IPS-NIHi7 (cell line): ENCODE data around the gene LTA4H.
A peak's percentile ranks its signal among the peaks of the same experiment; 100 is the strongest.

Experiments used
- DNase-seq: peaks from one replicate; pipeline ENCODE4 v3.0.0; 2012; ENCODE audit warnings: mixed read lengths; ENCODE audit errors: extremely low spot score

The LTA4H gene

DNA sequence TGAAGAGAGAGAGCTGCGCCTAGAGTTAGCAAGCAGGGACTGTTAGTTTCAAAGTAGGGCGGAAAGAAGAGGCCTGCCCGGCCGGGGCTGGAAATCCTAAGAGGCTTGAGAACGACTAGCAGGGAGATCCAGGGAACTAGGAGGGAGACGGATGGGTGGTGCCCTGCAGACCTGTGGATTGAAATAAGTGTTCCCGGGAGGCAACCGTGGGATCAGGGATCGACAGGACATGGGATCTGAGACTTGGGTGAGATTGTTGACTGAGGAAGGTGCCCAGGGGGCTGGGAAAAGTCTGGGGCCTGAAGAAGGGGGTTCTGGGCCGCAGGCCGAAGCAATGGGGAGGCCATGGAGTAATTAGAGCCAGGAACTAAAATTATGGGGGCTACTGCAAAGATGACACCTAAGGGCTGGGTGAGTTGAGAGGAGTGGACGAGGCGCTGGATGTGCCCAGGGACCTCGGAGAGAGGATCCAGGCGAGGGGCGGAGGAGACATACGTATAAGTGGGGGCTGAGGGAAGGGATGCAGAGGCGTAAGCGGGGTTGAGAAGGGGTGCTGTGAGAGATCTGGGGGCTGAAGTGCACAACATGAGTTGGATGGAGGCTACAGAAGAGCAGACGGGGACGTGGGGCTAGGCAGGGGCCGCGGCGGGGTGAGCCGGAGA, 635 bp downstream of the LTA4H start:
- peak; percentile 52 for DNase-seq

- DNase-seq = no peak
These were observed 1.6 kb downstream of the LTA4H start for GRCh38 chr12:96033549-96034389.

GRCh38 chr12:96029826-96030225, 5.6 kb downstream of the LTA4H start:
- no peak for DNase-seq

DNA sequence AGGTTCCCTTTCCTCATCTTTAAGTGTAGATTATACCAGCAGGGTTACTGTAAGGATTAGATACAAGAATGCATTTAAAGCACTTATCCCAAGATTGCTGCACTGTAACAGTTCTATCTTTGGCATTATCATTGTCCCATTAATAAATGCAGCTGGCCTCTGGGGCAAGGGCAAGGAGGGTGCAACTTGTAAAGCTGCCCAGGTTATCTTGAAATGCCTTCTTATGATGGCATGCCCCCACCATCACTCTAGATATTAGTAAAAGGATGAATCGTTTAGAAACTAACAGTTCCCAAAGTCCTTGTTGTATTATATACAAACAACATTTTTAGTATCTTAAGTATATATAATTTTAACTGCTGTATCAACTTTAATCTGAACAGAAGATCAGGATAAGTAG, 6.8 kb downstream of the LTA4H start:
- DNase-seq = no peak

- DNase-seq = no peak
These were observed 9.1 kb downstream of the LTA4H start for GRCh38 chr12:96026331-96026730.

- no peak for DNase-seq
These were observed 9.9 kb downstream of the LTA4H start for GRCh38 chr12:96025518-96025917.

- DNase-seq = no peak
These were observed 14.9 kb downstream of the LTA4H start for GRCh38 chr12:96020314-96021003.

DNA sequence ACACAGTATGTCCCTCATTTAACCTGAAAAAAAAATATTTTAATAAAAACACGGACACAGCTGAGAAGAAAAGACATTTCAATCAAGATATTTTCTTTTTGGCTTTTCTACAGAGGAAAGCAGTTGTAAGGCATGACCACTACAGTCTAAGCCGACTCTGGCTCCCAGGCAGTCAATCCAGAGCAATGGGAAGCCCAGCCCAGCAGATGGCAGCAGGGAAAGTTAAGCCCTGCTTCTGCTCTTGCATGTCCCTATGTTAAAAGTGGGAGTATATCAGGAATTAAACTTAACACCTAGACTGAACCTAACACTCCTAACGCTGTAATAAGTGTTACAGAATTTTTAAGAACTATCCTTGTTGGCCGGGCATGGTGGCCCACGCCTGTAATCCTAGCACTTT, 19.7 kb downstream of the LTA4H start:
- peak; percentile 36 for DNase-seq

GRCh38 chr12:96014943-96015599, 20.3 kb downstream of the LTA4H start:
- no peak for DNase-seq

GRCh38 chr12:96007729-96008128, 27.7 kb downstream of the LTA4H start:
- DNase-seq = no peak

DNA sequence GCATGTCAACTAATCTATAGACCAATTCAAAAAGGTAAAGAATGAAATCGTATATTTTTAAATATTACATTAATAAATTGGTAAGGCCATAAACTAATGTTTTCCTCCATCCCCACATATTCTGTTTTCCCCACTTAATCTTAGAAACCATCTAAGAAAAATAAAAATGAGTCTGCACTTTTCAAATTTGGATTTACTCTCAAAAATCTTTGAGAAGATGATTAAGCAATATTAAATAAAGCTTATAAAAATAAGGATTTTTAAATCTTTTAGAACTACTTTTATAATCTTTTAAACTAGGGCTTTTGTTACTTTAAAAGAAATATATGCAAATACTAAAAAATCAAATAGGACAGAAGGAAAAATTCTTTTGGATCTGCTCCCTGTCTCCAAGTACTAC, 28.7 kb downstream of the LTA4H start:
- no peak for DNase-seq

DNA sequence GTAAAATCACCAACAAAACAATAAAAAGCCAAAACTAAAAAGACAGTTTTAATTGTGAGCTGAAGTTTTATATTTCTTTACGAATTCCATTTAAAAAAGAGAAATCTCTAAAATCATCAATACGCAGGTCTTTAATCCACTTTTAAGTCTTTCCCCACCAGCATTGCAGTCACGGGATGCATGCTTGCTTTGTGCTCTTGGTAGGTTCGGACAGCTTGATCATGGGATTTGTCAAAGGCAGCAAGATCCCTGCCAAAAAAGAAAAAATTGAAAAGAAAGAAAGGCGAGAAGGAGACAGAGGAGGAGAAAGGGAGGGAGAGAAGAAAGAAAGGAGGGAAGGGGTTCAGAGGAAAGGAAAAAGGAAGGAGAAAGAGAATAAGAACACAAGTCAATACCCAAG, 34.5 kb downstream of the LTA4H start:
- no peak for DNase-seq

DNA sequence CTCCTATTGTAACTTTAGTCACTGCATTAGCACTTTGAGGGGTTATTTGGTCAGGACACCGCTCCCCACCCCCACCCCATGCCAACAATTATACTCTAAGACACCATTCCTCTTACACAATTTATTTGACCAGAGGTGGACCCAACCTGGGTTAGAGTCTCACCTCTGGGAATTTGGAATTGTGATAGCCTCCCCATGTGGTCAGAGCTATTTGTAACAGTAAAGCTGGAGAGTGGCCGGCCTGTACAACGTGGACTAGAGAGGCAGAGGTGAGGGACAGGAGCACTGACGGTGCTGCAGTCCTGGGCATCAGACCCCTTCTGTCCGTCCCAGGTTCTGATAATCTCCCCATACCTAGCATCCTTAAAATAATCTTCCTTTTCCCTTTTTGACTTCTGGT, 35.9 kb downstream of the LTA4H start:
- no peak for DNase-seq

- DNase-seq = peak; percentile 78
These were observed 36.6 kb downstream of the LTA4H start for GRCh38 chr12:95998611-95999286.

- DNase-seq = no peak
These were observed 37.4 kb downstream of the LTA4H start for GRCh38 chr12:95997911-95998510.

- DNase-seq = no peak
These were observed 38.1 kb downstream of the LTA4H start for GRCh38 chr12:95997276-95997675.

DNA sequence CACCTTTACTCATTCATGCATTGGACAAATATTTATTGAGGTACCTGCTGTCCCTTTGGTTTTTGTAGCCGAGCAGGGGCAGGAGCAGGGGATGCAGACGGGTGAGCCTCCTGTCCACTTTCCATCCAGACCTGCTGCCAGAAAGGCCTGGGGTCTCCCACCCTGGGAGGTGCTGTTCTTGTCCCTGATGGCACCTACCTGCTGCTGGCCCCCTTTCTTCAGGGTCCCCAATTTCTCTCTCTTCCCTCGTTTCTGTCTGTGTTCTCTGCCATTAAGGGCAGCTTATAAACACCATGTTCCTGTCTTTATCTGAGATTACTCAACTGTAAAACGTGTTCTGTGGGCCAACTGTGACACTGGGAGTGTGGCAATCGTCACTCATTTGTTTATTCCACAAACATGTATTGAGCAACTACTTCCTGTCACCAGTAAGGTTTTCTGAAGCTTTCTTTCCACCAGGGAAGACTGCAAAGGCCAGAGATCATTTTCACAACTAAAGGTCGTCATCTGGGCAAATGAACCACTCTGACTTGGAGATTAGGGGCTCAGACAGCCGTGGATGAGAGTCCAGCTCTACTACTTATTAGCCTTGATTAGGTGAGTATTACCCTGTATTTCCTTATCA, 39.2 kb downstream of the LTA4H start, which contains the start of gene HAL:
TSS of gene HAL (minus strand) at position 311 of the 625 bp plus-strand sequence. CDS start 434 bp downstream, outside the sequence.
- DNase-seq = no peak

DNA sequence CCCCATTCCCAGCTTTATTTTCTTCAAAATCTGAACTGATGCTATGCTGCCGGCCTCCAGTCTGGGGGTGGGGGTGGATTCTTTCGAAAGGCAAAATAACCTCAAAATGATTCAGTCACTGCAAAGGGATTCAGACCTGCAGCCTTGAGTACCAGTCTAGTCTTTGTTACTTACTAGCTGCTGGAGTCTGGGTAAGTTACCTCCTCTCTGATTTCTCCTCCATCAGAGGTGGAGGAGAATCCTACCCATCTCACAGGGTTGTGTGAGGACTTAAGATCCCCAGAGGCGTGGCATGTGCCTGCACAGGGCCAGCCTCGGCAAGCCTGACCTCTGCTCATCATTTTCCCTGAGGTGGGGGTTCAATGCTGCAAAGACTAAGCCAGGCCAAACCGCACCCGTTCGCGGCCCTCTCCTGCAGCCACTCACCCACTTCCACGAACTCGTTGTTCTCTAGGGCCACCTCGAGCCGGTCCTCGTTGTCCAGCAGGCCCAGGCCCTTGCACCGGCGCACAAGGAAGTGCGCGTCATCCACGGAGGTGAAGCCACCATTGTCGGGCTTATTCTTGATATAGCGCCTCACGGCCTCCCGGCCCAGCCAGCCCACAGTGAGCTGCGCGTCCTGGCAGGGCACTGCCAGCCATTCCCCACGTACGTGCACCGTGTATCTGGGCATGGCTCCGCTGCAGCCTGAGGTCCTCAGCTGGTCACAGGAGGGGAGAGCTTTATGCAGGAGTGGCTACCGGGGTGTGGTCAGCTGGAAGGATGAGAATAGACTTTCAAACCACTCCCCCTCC, 40.0 kb downstream of the LTA4H start:
- no peak for DNase-seq

- DNase-seq = no peak
These were observed 40.9 kb downstream of the LTA4H start for GRCh38 chr12:95994476-95994875.

- DNase-seq = no peak
These were observed 41.5 kb downstream of the LTA4H start for GRCh38 chr12:95993907-95994306.
